Endothelial cell of umbilical vein (primary cell): ENCODE data around the gene SEMA5A. TPM values are rescaled to one million over a fixed set of nuclear protein-coding genes. Genes with fewer than 3 reads are reported as not detected.

ENCODE experiments used
- BruUV-seq: library from RNA; stranded (reverse); fragments of 400-500 nt; replicated peaks from 2 replicates; lab custom pipeline; 2021; lab: Mats Ljungman, UMichigan
- CTCF ChIA-PET: fragments of 300-600, 350-600 bp; sonication (Branson Sonifier 250); formaldehyde crosslinking; loops from one replicate; lab custom pipeline; 2021; ENCODE audit warnings: antibody characterized with exemption, inconsistent platforms; lab: Charles Lee
- POLR2A ChIA-PET: fragments of 300-600, 350-600 bp; sonication (Branson Sonifier 250); formaldehyde crosslinking; loops from one replicate; lab custom pipeline; 2021; ENCODE audit warnings: antibody characterized with exemption, inconsistent platforms; lab: Charles Lee
- DNase-seq: peaks from one replicate; pipeline ENCODE4 v3.0.0-alpha.2; 2011; ENCODE audit warnings: low read depth, low spot score
- FAIRE-seq: peaks from 2 replicates; lab custom pipeline; 2011; peaks lifted over from hg19 to GRCh38; lab: Jason Lieb, UNC
- H2AFZ ChIP-seq: 2 replicates; pipeline ENCODE4 v1.6.0; 2012; ENCODE audit warnings: low read depth, low read length, control low read depth, inconsistent platforms
- H3K27ac ChIP-seq: 2 replicates; pipeline ENCODE4 v1.5.1; 2011; ENCODE audit warnings: low read depth, mild to moderate bottlenecking, control low read depth, low read length, moderate library complexity; ENCODE audit not compliant: insufficient read depth
- H3K27me3 ChIP-seq, 2 experiments: 2 replicates each; pipeline versions ENCODE4 v1.6.0 to v1.6.1; 2011; ENCODE audit warnings: low read length in 2 of 2, mixed read lengths in 1 of 2; ENCODE audit not compliant: control insufficient read depth in 2 of 2, insufficient read depth in 2 of 2
- H3K36me3 ChIP-seq, 2 experiments: 2 replicates in 1 of 2; 3 replicates in 1 of 2; pipeline ENCODE4 v1.5.1; 2011; ENCODE audit warnings: low read length in 2 of 2, mild to moderate bottlenecking in 1 of 2, moderate library complexity in 1 of 2; ENCODE audit not compliant: control insufficient read depth in 2 of 2, insufficient read depth in 2 of 2; ENCODE audit errors: extremely low read depth in 1 of 2
- H3K4me1 ChIP-seq: 3 replicates; pipeline ENCODE4 v1.5.1; 2011; ENCODE audit warnings: mild to moderate bottlenecking, low read length; ENCODE audit not compliant: control insufficient read depth, insufficient read depth; ENCODE audit errors: extremely low read depth
- H3K4me2 ChIP-seq: 2 replicates; pipeline ENCODE4 v1.6.1; 2011; ENCODE audit warnings: low read length, control low read depth, mixed read lengths; ENCODE audit not compliant: insufficient read depth
- H3K4me3 ChIP-seq, 3 experiments: fragments of 200-600 bp in 1 of 3; sonication (generic), shearing (Covaris generic) in 1 of 3; replicated peaks in 1 of 3; 2 replicates each; pipeline ENCODE4 v1.5.1; 2011 to 2016; ENCODE audit warnings: control low read depth in 3 of 3, low read length in 3 of 3, mild to moderate bottlenecking in 2 of 3, inconsistent platforms in 1 of 3, low read depth in 1 of 3, moderate library complexity in 1 of 3; ENCODE audit not compliant: insufficient read depth in 1 of 3
- H3K79me2 ChIP-seq: 2 replicates; pipeline ENCODE4 v1.6.0; 2012; ENCODE audit warnings: low read length, inconsistent platforms; ENCODE audit not compliant: control insufficient read depth, insufficient read depth
- H3K9ac ChIP-seq: replicated peaks from 2 replicates; pipeline ENCODE3; 2011; ENCODE audit warnings: low read length, control low read depth; ENCODE audit not compliant: insufficient read depth; ENCODE audit errors: extremely low read depth
- H3K9me1 ChIP-seq: replicated peaks from 3 replicates; pipeline ENCODE4 v1.6.0; 2011; ENCODE audit warnings: mild to moderate bottlenecking, low read length; ENCODE audit not compliant: control insufficient read depth, insufficient read depth; ENCODE audit errors: extremely low read depth
- H3K9me3 ChIP-seq: replicated peaks from 2 replicates; pipeline ENCODE4 v1.5.1; 2012; ENCODE audit warnings: low read length, inconsistent platforms; ENCODE audit not compliant: control insufficient read depth, insufficient read depth
- H4K20me1 ChIP-seq: replicated peaks from 2 replicates; pipeline ENCODE3; 2011; ENCODE audit warnings: mild to moderate bottlenecking, low read length; ENCODE audit not compliant: control insufficient read depth, insufficient read depth; ENCODE audit errors: extremely low read depth
- EZH2 ChIP-seq: IDR thresholded peaks from 2 replicates; pipeline ENCODE4 v1.6.1; 2012; ENCODE audit warnings: borderline replicate concordance, low read depth, mild to moderate bottlenecking, moderate library complexity, low read length, inconsistent platforms; ENCODE audit not compliant: severe bottlenecking
- FOS ChIP-seq: IDR thresholded peaks from 2 replicates; pipeline ENCODE4 v1.6.1; 2011; ENCODE audit warnings: mild to moderate bottlenecking, low read length, moderate library complexity, borderline replicate concordance; ENCODE audit not compliant: insufficient read depth
- GATA2 ChIP-seq: IDR thresholded peaks from 2 replicates; pipeline ENCODE4 v1.7.0; 2011; ENCODE audit warnings: low read depth, mild to moderate bottlenecking, moderate library complexity, mixed read lengths, low read length; ENCODE audit not compliant: insufficient read length, insufficient read depth
- JUN ChIP-seq: IDR thresholded peaks from 2 replicates; pipeline ENCODE4 v1.6.1; 2011; ENCODE audit warnings: borderline replicate concordance, low read depth; ENCODE audit not compliant: insufficient read length, insufficient read depth
- MYC ChIP-seq: IDR thresholded peaks from one replicate; pipeline ENCODE4 v1.6.1; 2011; ENCODE audit warnings: mild to moderate bottlenecking, low read depth, low read length
- POLR2A ChIP-seq: IDR thresholded peaks from 2 replicates; pipeline ENCODE4 v1.6.1; 2012; ENCODE audit warnings: low read depth, mild to moderate bottlenecking, control low read depth, low read length
- POLR2AphosphoS5 ChIP-seq: IDR thresholded peaks from 2 replicates; pipeline ENCODE4 v1.6.1; 2012; ENCODE audit warnings: low read depth, mild to moderate bottlenecking, control low read depth, low read length, moderate library complexity; ENCODE audit not compliant: insufficient read depth
- dilution Hi-C: fragments of 300-500 bp; cut with MboI; formaldehyde crosslinking; loops from one replicate; pipeline ENCODE4 v1.15.0; 2019; ENCODE audit warnings: low sequenced_read_pairs; ENCODE audit not compliant: extremely low pct_ligation_motif_present
- intact Hi-C: fragments of 100-400 bp; cut with micrococcal nuclease; formaldehyde crosslinking; loops from one replicate; pipeline ENCODE4 v1.10.0; 2022
- polyA plus RNA-seq, 4 experiments: library from polyadenylated mRNA; depleted of rRNA in 3 of 4; stranded (reverse) in 3 of 4; unstranded in 1 of 4; fragments of >200 nt; gene quantifications; 2 replicates each; pipeline versions ENCODE4 v1.2.1 to v1.2.3, GENCODE V29; 2011 to 2012; ENCODE audit warnings: missing spikeins in 1 of 4
- total RNA-seq: library from RNA; stranded (reverse); gene quantifications from 2 replicates; pipeline ENCODE4 v1.2.3, GENCODE V29; 2021
- TF ChIP-seq, protein P1 (sequence below): IDR thresholded peaks from 2 replicates; pipeline ENCODE4 v1.6.1; 2011; ENCODE audit not compliant: insufficient read depth, insufficient read length
- TF ChIP-seq, protein P2 (sequence below), 2 donors: IDR thresholded peaks; 1 replicate in 1 of 2; 2 replicates in 1 of 2; pipeline ENCODE4 v1.5.1; 2011; ENCODE audit warnings: low read length in 2 of 2, mild to moderate bottlenecking in 2 of 2, moderate library complexity in 2 of 2, control low read depth in 1 of 2, inconsistent platforms in 1 of 2, low read depth in 1 of 2; ENCODE audit not compliant: insufficient read depth in 1 of 2; ENCODE audit errors: extremely low read depth in 1 of 2

SEMA5A gene
- total and polyA plus RNA-seq, 2 donors (not counting 3 experiments of a cell fraction or from before 2014, with no cell fraction given), result 0.04 to 0.06 TPM

GRCh38 chr5:9013147-9013546 is 532.7 kb downstream of the SEMA5A start:
- DNase-seq (no peak), FAIRE-seq (no peak)
- no peak overlapping the region for H2AFZ ChIP-seq
- intact Hi-C loops (no loop called here), dilution Hi-C loops (no loop called here)
- no peaks in the 10 kb centered on the region for H3K9me3 ChIP-seq
- H4K20me1 ChIP-seq, result no peaks in the 10 kb centered on the region
- BruUV-seq, result no TSS peak
- H3K9me1 ChIP-seq, result no peaks in the 10 kb centered on the region
- POLR2A ChIA-PET, result no interaction called here
- H3K4me2 ChIP-seq, result no peak overlapping the region
- no peaks in the 10 kb centered on the region for H3K4me1 ChIP-seq
- no peak overlapping the region for H3K4me3 ChIP-seq
- TF ChIP-seq POLR2AphosphoS5, result no peak
- TF ChIP-seq EZH2, result no peak
- TF ChIP-seq JUN, result no peak
- TF ChIP-seq POLR2A, result no peak
- no peak for TF ChIP-seq GATA2
- no peak for TF ChIP-seq FOS
- TF ChIP-seq, protein P1, sequence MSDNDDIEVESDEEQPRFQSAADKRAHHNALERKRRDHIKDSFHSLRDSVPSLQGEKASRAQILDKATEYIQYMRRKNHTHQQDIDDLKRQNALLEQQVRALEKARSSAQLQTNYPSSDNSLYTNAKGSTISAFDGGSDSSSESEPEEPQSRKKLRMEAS, result no peak
- TF ChIP-seq, protein P2, sequence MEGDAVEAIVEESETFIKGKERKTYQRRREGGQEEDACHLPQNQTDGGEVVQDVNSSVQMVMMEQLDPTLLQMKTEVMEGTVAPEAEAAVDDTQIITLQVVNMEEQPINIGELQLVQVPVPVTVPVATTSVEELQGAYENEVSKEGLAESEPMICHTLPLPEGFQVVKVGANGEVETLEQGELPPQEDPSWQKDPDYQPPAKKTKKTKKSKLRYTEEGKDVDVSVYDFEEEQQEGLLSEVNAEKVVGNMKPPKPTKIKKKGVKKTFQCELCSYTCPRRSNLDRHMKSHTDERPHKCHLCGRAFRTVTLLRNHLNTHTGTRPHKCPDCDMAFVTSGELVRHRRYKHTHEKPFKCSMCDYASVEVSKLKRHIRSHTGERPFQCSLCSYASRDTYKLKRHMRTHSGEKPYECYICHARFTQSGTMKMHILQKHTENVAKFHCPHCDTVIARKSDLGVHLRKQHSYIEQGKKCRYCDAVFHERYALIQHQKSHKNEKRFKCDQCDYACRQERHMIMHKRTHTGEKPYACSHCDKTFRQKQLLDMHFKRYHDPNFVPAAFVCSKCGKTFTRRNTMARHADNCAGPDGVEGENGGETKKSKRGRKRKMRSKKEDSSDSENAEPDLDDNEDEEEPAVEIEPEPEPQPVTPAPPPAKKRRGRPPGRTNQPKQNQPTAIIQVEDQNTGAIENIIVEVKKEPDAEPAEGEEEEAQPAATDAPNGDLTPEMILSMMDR (IDR thresholded peaks at IDR 0.05; ENCODE audit: extremely low read depth in 1 of 2, insufficient read depth in 1 of 2, low read depth in 1 of 2, low read length in 2 of 2), result no peak
- no peak for TF ChIP-seq MYC
- CTCF ChIA-PET, result interaction anchor here (1.4 kb wide), 2 partner anchors 46 to 105 kb away, joined by 3 to 8 read pairs; no protein-coding TSS in a partner anchor
- no peaks in the 10 kb centered on the region for H3K79me2 ChIP-seq
- no peaks in the 10 kb centered on the region for H3K27me3 ChIP-seq
- H3K36me3 ChIP-seq, result no peaks in the 10 kb centered on the region
- no peak overlapping the region for H3K27ac ChIP-seq
- no peak overlapping the region for H3K9ac ChIP-seq
